Breast epithelium (tissue), 3 donors: ENCODE results near the gene HOXB6.

Source experiments
- POLR2A ChIP-seq: fragments of 450-650 bp; IDR thresholded peaks from one replicate; pipeline ENCODE4 v1.6.1; 2016; ENCODE audit warnings: antibody characterized with exemption, mild to moderate bottlenecking, moderate library complexity
- TF ChIP-seq, protein P1 (sequence below), 3 donors: fragments of 450-650 bp; IDR thresholded peaks; one replicate each; pipeline ENCODE4 v1.5.1; 2016 to 2017; ENCODE audit warnings: antibody characterized with exemption in 3 of 3, mild to moderate bottlenecking in 3 of 3, moderate library complexity in 3 of 3

DNA sequence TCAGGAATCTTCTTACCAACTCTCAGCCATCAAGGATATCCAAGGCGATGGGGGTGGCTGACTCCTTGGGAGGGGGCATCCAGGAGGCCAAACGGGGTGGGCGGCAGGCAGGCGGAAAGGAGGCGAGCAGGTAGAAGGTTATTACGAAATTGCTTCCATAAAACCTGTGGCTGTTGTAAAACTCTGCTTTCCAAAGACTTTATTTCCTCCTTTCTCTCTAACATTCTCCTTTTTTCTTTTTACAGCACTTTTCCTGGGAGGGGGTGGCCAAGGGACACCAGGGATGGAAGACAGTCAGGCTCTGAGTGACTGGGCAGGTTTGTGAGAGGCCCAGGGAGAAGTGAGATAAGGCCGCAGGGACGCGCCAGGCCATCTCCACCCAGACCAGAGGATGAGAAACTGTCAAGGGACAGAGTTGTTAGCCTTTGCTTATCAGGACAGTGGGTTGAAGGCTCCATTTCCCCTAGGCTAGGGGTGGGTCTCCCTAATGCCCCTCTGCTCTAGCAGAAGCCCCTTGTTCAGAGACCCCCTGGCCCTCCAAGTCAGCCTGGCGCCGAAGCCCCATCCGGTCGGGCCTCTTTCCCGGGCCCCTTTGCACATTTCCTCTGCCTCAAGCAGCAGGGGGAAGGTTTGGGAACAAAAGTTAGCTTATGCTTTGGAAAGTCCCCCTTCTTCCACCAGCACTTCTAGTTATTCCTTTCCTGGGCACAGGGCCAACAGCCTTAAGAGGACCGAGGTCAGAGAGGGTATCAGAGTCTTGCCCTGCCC lies 26.3 kb upstream of the HOXB6 start:
- TF ChIP-seq, protein P1, sequence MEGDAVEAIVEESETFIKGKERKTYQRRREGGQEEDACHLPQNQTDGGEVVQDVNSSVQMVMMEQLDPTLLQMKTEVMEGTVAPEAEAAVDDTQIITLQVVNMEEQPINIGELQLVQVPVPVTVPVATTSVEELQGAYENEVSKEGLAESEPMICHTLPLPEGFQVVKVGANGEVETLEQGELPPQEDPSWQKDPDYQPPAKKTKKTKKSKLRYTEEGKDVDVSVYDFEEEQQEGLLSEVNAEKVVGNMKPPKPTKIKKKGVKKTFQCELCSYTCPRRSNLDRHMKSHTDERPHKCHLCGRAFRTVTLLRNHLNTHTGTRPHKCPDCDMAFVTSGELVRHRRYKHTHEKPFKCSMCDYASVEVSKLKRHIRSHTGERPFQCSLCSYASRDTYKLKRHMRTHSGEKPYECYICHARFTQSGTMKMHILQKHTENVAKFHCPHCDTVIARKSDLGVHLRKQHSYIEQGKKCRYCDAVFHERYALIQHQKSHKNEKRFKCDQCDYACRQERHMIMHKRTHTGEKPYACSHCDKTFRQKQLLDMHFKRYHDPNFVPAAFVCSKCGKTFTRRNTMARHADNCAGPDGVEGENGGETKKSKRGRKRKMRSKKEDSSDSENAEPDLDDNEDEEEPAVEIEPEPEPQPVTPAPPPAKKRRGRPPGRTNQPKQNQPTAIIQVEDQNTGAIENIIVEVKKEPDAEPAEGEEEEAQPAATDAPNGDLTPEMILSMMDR (IDR thresholded peaks at IDR 0.05): no peak
- no peak for TF ChIP-seq POLR2A
